ENCODE data around the gene CAP1.

Gene CAP1

DNA sequence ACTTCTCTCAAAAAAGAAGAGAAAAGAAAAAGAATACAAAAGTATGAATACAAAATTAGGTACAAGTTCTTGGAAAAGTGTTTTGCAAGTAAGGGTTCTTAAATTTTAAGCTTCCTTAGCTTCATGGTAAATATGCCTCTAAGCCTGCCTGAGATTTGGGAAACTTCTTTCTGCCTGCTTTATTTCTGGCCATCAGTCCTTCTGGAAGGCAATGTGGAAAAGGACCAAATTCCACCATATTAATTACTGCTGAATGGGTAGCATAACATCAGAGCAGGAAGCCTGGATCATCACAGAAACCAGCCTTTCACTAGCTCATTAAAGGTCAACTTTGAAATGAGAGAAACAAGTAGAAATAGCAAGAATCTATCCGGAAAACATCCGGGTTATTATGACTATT is 39.1 kb upstream of the CAP1 start:
- no peak for TF ChIP-seq CEBPB (IDR thresholded peaks at IDR 0.05)
- TF ChIP-seq, protein P1, sequence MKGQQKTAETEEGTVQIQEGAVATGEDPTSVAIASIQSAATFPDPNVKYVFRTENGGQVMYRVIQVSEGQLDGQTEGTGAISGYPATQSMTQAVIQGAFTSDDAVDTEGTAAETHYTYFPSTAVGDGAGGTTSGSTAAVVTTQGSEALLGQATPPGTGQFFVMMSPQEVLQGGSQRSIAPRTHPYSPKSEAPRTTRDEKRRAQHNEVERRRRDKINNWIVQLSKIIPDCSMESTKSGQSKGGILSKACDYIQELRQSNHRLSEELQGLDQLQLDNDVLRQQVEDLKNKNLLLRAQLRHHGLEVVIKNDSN (IDR thresholded peaks at IDR 0.05): no peak
- TF ChIP-seq NFIC (IDR thresholded peaks at IDR 0.05): no peak
- TF ChIP-seq, protein P2, sequence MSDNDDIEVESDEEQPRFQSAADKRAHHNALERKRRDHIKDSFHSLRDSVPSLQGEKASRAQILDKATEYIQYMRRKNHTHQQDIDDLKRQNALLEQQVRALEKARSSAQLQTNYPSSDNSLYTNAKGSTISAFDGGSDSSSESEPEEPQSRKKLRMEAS (IDR thresholded peaks at IDR 0.05): no peak
- no peak for TF ChIP-seq TAF1 (IDR thresholded peaks at IDR 0.05; ENCODE audit: low read depth)
- TF ChIP-seq, protein P3, sequence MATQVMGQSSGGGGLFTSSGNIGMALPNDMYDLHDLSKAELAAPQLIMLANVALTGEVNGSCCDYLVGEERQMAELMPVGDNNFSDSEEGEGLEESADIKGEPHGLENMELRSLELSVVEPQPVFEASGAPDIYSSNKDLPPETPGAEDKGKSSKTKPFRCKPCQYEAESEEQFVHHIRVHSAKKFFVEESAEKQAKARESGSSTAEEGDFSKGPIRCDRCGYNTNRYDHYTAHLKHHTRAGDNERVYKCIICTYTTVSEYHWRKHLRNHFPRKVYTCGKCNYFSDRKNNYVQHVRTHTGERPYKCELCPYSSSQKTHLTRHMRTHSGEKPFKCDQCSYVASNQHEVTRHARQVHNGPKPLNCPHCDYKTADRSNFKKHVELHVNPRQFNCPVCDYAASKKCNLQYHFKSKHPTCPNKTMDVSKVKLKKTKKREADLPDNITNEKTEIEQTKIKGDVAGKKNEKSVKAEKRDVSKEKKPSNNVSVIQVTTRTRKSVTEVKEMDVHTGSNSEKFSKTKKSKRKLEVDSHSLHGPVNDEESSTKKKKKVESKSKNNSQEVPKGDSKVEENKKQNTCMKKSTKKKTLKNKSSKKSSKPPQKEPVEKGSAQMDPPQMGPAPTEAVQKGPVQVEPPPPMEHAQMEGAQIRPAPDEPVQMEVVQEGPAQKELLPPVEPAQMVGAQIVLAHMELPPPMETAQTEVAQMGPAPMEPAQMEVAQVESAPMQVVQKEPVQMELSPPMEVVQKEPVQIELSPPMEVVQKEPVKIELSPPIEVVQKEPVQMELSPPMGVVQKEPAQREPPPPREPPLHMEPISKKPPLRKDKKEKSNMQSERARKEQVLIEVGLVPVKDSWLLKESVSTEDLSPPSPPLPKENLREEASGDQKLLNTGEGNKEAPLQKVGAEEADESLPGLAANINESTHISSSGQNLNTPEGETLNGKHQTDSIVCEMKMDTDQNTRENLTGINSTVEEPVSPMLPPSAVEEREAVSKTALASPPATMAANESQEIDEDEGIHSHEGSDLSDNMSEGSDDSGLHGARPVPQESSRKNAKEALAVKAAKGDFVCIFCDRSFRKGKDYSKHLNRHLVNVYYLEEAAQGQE (IDR thresholded peaks at IDR 0.05; ENCODE audit: low read depth): no peak
- TF ChIP-seq FOXM1 (IDR thresholded peaks at IDR 0.05; ENCODE audit: borderline replicate concordance, low read depth): no peak
- no peak for TF ChIP-seq TEAD4 (IDR thresholded peaks at IDR 0.05)
- no peak for TF ChIP-seq RAD21 (IDR thresholded peaks at IDR 0.05; ENCODE audit: low read depth)
- no peak for TF ChIP-seq EGR1 (IDR thresholded peaks at IDR 0.05)
- no peak for TF ChIP-seq YY1 (IDR thresholded peaks at IDR 0.05; ENCODE audit: low read depth)
- no peak for TF ChIP-seq CREB1 (IDR thresholded peaks at IDR 0.05; ENCODE audit: low read depth)
- TF ChIP-seq TCF12 (IDR thresholded peaks at IDR 0.05; ENCODE audit: low read depth): no peak
- no peak for TF ChIP-seq EP300 (IDR thresholded peaks at IDR 0.05; ENCODE audit: borderline replicate concordance)
- TF ChIP-seq ZBTB7A (IDR thresholded peaks at IDR 0.05; ENCODE audit: low read depth): no peak

DNA sequence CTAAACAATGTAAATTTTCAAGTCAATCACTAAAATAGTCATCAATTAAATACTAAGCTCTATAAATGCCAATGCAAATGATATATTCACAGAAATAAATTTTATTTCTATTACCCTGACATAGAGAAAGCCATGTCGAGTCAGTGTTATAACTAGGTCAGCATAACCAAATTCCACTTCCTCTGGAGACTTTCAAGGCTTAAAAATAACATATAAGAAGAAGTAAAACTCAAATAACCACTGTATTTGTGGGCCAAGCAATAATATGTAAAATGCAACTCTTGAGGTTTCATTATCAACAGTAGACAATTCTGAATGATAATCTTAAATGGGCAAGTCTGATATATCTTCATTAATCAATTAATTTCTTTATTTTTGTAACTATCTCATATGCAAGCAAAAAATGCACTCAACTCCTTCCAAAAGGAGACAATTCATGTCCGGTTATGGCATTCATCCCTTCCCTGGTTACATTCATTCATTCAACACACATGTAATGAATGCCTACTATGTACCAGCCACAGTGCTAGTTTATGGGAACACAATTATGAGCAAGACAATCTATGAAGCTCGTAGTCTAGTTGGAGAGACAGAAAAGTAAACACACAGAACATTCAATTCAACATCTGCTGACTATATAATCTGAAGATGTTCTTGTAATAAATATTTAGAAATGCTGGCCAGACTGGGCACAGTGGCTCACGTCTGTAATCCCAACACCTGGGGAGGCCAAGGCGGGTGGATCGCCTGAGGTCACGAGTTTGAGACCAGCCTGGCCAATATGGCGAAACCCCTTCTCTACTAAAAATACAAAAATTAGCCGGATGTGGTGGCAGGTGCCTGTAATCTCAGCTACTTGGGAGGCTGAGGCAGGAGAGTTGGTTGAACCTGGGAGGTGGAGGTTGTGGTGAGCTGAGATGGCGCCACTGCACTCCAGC is 37.1 kb upstream of the CAP1 start:
- TF ChIP-seq YY1 (IDR thresholded peaks at IDR 0.05; ENCODE audit: low read depth): no peak
- TF ChIP-seq EP300 (IDR thresholded peaks at IDR 0.05; ENCODE audit: borderline replicate concordance): no peak
- TF ChIP-seq, protein P2 (IDR thresholded peaks at IDR 0.05): no peak
- TF ChIP-seq CREB1 (IDR thresholded peaks at IDR 0.05; ENCODE audit: low read depth): no peak
- TF ChIP-seq TEAD4 (IDR thresholded peaks at IDR 0.05): no peak
- no peak for TF ChIP-seq ZBTB7A (IDR thresholded peaks at IDR 0.05; ENCODE audit: low read depth)
- no peak for TF ChIP-seq EGR1 (IDR thresholded peaks at IDR 0.05)
- TF ChIP-seq, protein P3 (IDR thresholded peaks at IDR 0.05; ENCODE audit: low read depth): no peak
- no peak for TF ChIP-seq TCF12 (IDR thresholded peaks at IDR 0.05; ENCODE audit: low read depth)

DNA sequence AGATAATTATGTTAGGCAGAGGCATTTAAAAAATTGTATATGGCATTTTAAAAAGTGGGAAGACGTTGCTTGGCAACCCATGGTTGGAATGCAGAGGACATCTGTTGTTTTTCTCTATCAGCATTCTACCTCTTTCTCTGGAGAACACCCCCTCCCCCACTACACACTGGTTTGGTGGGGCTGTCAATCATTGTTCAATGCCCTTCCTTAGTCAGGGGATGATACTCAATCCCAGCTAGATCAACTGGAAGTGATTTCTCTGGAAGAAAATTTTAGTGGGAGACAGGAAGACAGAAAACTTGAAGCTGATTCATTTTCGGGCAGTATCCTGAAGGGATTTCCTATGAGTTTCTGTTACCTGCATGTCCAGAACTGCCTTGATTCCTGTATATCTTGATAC is 35.7 kb upstream of the CAP1 start:
- TF ChIP-seq, protein P1 (IDR thresholded peaks at IDR 0.05): no peak
- TF ChIP-seq, protein P2 (IDR thresholded peaks at IDR 0.05): no peak
- TF ChIP-seq, protein P3 (IDR thresholded peaks at IDR 0.05; ENCODE audit: low read depth): no peak
- no peak for TF ChIP-seq TCF12 (IDR thresholded peaks at IDR 0.05; ENCODE audit: low read depth)
- no peak for TF ChIP-seq NFIC (IDR thresholded peaks at IDR 0.05)
- TF ChIP-seq RAD21 (IDR thresholded peaks at IDR 0.05; ENCODE audit: low read depth): no peak
- no peak for TF ChIP-seq EGR1 (IDR thresholded peaks at IDR 0.05)
- TF ChIP-seq CEBPB (IDR thresholded peaks at IDR 0.05): no peak
- no peak for TF ChIP-seq TEAD4 (IDR thresholded peaks at IDR 0.05)
- TF ChIP-seq TAF1 (IDR thresholded peaks at IDR 0.05; ENCODE audit: low read depth): no peak

DNA sequence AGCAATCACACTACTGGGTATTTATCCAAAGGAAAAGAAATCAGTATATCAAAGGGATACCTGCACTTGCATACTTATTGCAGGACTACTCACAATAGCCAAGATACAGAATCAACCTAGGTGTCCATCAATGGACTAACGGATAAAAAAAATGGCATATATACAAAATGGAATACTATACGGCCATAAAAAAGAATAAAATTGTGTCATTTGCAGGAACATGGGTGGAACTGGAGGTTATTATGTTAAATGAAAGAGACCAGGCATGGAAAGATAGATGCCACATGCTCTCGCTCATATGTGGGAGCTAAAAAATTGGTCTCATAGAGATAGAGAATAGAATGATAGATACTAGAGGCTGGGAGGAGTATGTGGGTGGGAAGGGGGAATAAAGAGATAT is 29.3 kb upstream of the CAP1 start:
- TF ChIP-seq, protein P2 (IDR thresholded peaks at IDR 0.05): no peak
- TF ChIP-seq, protein P1 (IDR thresholded peaks at IDR 0.05): no peak
- TF ChIP-seq, protein P3 (IDR thresholded peaks at IDR 0.05; ENCODE audit: low read depth): no peak
- TF ChIP-seq NFIC (IDR thresholded peaks at IDR 0.05) (no peak), RAD21 (IDR thresholded peaks at IDR 0.05; ENCODE audit: low read depth) (no peak), EP300 (IDR thresholded peaks at IDR 0.05; ENCODE audit: borderline replicate concordance) (no peak), FOXM1 (IDR thresholded peaks at IDR 0.05; ENCODE audit: borderline replicate concordance, low read depth) (no peak), TCF12 (IDR thresholded peaks at IDR 0.05; ENCODE audit: low read depth) (no peak), TEAD4 (IDR thresholded peaks at IDR 0.05) (no peak), EGR1 (IDR thresholded peaks at IDR 0.05) (no peak), CEBPB (IDR thresholded peaks at IDR 0.05) (no peak), ZBTB7A (IDR thresholded peaks at IDR 0.05; ENCODE audit: low read depth) (no peak), TAF1 (IDR thresholded peaks at IDR 0.05; ENCODE audit: low read depth) (no peak), CREB1 (IDR thresholded peaks at IDR 0.05; ENCODE audit: low read depth) (no peak), YY1 (IDR thresholded peaks at IDR 0.05; ENCODE audit: low read depth) (no peak)

Measured in Ishikawa (cell line).